WTC11 (cell line): ENCODE measurements around the gene C16orf74. TPM values are rescaled to one million over a fixed set of nuclear protein-coding genes. Genes with fewer than 3 reads are reported as not detected.

Experiments used
- ATAC-seq: fragments of 200-7000 bp; cut with Tn5 transposase; 2 replicates; pipeline ENCODE4 v1.10.0; 2021; ENCODE audit warnings: mild to moderate bottlenecking, moderate library complexity
- CTCF ChIA-PET: fragments of 300-600 bp; sonication (Branson Sonifier 250); formaldehyde crosslinking; loops from one replicate; lab custom pipeline; 2021; ENCODE audit warnings: antibody characterized with exemption; lab: Charles Lee
- POLR2A ChIA-PET: fragments of 350-600 bp; sonication (Branson Sonifier 250); formaldehyde crosslinking; loops from one replicate; lab custom pipeline; 2021; ENCODE audit warnings: antibody characterized with exemption; lab: Charles Lee
- DNase-seq: peaks from one replicate; pipeline ENCODE4 v3.0.0; 2021; ENCODE audit warnings: low spot score
- H3K27ac Mint-ChIP-seq: 2 replicates; pipeline ENCODE4 v1.8.0; 2021; ENCODE audit warnings: mixed read lengths
- H3K27me3 Mint-ChIP-seq: 2 replicates; pipeline ENCODE4 v1.8.0; 2021; ENCODE audit warnings: low read depth, mild to moderate bottlenecking, moderate library complexity, mixed read lengths
- H3K36me3 Mint-ChIP-seq: 2 replicates; pipeline ENCODE4 v1.8.0; 2021; ENCODE audit warnings: mixed read lengths
- H3K4me1 Mint-ChIP-seq: 2 replicates; pipeline ENCODE4 v1.8.0; 2022; ENCODE audit warnings: mixed read lengths
- H3K4me3 Mint-ChIP-seq: 2 replicates; pipeline ENCODE4 v1.8.0; 2021; ENCODE audit warnings: mild to moderate bottlenecking, moderate library complexity, mixed read lengths
- H3K9me3 Mint-ChIP-seq: 2 replicates; pipeline ENCODE4 v1.8.0; 2021; ENCODE audit warnings: mixed read lengths
- CREM ChIP-seq: sonication (generic); formaldehyde crosslinking; IDR thresholded peaks from 2 replicates; pipeline ENCODE4 v1.8.1; 2022; ENCODE audit warnings: mild to moderate bottlenecking, missing genetic modification reagents, moderate library complexity
- ESRRA ChIP-seq: sonication (generic); formaldehyde crosslinking; IDR thresholded peaks from 2 replicates; pipeline ENCODE4 v1.8.1; 2022; ENCODE audit warnings: mild to moderate bottlenecking, missing genetic modification reagents, borderline replicate concordance
- ETV6 ChIP-seq: sonication (generic); formaldehyde crosslinking; IDR thresholded peaks from 2 replicates; pipeline ENCODE4 v1.8.1; 2022; ENCODE audit warnings: mild to moderate bottlenecking, missing genetic modification reagents
- NFE2L1 ChIP-seq: sonication (generic); formaldehyde crosslinking; IDR thresholded peaks from 2 replicates; pipeline ENCODE4 v1.8.1; 2023; ENCODE audit warnings: missing genetic modification reagents
- NR1H2 ChIP-seq: sonication (generic); formaldehyde crosslinking; IDR thresholded peaks from 2 replicates; pipeline ENCODE4 v1.9.0; 2021; ENCODE audit warnings: mild to moderate bottlenecking, moderate library complexity, missing genetic modification reagents
- NR3C1 ChIP-seq: sonication (generic); formaldehyde crosslinking; conservative IDR thresholded peaks from 2 replicates; pipeline ENCODE4 v1.8.1; 2023; ENCODE audit warnings: low read depth, mild to moderate bottlenecking, missing genetic modification reagents
- OVOL2 ChIP-seq: fragments of 250-450 bp; sonication (Bioruptor Pico); IDR thresholded peaks from 2 replicates; pipeline ENCODE4 v1.9.0; 2021; ENCODE audit warnings: mild to moderate bottlenecking, borderline replicate concordance
- RELA ChIP-seq: sonication (generic); formaldehyde crosslinking; IDR thresholded peaks from 2 replicates; pipeline ENCODE4 v1.8.1; 2022; ENCODE audit warnings: missing genetic modification reagents, mild to moderate bottlenecking, borderline replicate concordance
- SMAD3 ChIP-seq: sonication (generic); formaldehyde crosslinking; IDR thresholded peaks from 2 replicates; pipeline ENCODE4 v1.8.0; 2022; ENCODE audit warnings: missing genetic modification reagents, mild to moderate bottlenecking, borderline replicate concordance
- ZBTB21 ChIP-seq: sonication (generic); formaldehyde crosslinking; IDR thresholded peaks from 2 replicates; pipeline ENCODE4 v1.8.1; 2023; ENCODE audit warnings: mild to moderate bottlenecking, missing genetic modification reagents, borderline replicate concordance
- ZNF219 ChIP-seq: sonication (generic); formaldehyde crosslinking; IDR thresholded peaks from 2 replicates; pipeline ENCODE4 v1.8.0; 2023; ENCODE audit warnings: missing genetic modification reagents, mild to moderate bottlenecking, borderline replicate concordance
- ZNF416 ChIP-seq: fragments of 250-450 bp; sonication (Bioruptor Pico); IDR thresholded peaks from 2 replicates; pipeline ENCODE4 v1.9.0; 2021; ENCODE audit warnings: mild to moderate bottlenecking, inconsistent platforms
- ZNF671 ChIP-seq: fragments of 250-450 bp; sonication (Bioruptor Pico); IDR thresholded peaks from 2 replicates; pipeline ENCODE4 v1.8.0; 2021; ENCODE audit warnings: mild to moderate bottlenecking
- total RNA-seq: library from RNA; stranded (reverse); gene quantifications from 3 replicates; pipeline ENCODE4 v1.2.3, GENCODE V29; 2021
- TF ChIP-seq, protein P1 (sequence below): fragments of 250-450 bp; sonication (Bioruptor Pico); IDR thresholded peaks from 2 replicates; pipeline ENCODE4 v1.9.0; 2021; ENCODE audit warnings: mild to moderate bottlenecking
- TF ChIP-seq, protein P2 (sequence below): sonication (generic); formaldehyde crosslinking; IDR thresholded peaks from 2 replicates; pipeline ENCODE4 v1.8.1; 2022; ENCODE audit warnings: low read depth, missing genetic modification reagents, borderline replicate concordance
- TF ChIP-seq, protein P3 (sequence below): sonication (generic); formaldehyde crosslinking; IDR thresholded peaks from 2 replicates; pipeline ENCODE4 v1.8.0; 2022; ENCODE audit warnings: mild to moderate bottlenecking, missing genetic modification reagents
- TF ChIP-seq, protein P4 (sequence below): fragments of 250-450 bp; sonication (Bioruptor Pico); conservative IDR thresholded peaks from 2 replicates; pipeline ENCODE4 v1.9.0; 2021; ENCODE audit warnings: mild to moderate bottlenecking
- TF ChIP-seq, protein P5 (sequence below): fragments of 250-450 bp; sonication (Bioruptor Pico); IDR thresholded peaks from 2 replicates; pipeline ENCODE4 v1.9.0; 2021; ENCODE audit warnings: mild to moderate bottlenecking
- TF ChIP-seq, protein P6 (sequence below): sonication (generic); formaldehyde crosslinking; IDR thresholded peaks from 2 replicates; pipeline ENCODE4 v1.8.1; 2022; ENCODE audit warnings: mild to moderate bottlenecking, missing genetic modification reagents, moderate library complexity, borderline replicate concordance
- TF ChIP-seq, protein P7 (sequence below): sonication (generic); formaldehyde crosslinking; IDR thresholded peaks from 2 replicates; pipeline ENCODE4 v1.8.1; 2023; ENCODE audit warnings: mild to moderate bottlenecking, missing genetic modification reagents, moderate library complexity
- TF ChIP-seq, protein P8 (sequence below): sonication (generic); formaldehyde crosslinking; IDR thresholded peaks from 2 replicates; pipeline ENCODE4 v1.8.1; 2023; ENCODE audit warnings: mild to moderate bottlenecking, moderate library complexity, missing genetic modification reagents
- TF ChIP-seq, protein P9 (sequence below): fragments of 250-450 bp; sonication (Bioruptor Pico); IDR thresholded peaks from 2 replicates; pipeline ENCODE4 v2.1.2; 2022; ENCODE audit warnings: mild to moderate bottlenecking, moderate library complexity

Gene C16orf74
- total RNA-seq, 1 experiment from 2014 or later: 8.3 TPM

DNA sequence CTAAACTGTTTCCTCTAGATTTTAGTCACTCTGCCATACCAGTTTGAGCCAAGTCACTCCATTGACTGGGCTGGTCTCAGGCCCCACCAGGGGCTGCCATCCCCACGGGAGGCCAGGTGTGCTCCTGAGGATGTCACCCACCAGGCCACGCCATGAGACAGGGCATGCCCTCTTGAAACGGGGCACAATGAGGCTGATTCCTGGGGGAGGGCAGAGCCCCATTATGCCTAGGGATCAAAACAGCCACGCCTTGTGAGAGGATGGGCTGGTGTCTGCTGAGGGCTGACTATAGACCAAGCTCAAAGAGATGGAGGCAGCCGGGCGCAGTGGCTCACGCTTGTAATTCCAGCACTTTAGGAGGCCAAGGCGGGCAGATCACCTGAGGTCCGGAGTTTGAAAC is 83.6 kb downstream of the C16orf74 start (continued):
- no peak for TF ChIP-seq NFE2L1 (CRISPR knock-in tag)
- TF ChIP-seq, protein P1, sequence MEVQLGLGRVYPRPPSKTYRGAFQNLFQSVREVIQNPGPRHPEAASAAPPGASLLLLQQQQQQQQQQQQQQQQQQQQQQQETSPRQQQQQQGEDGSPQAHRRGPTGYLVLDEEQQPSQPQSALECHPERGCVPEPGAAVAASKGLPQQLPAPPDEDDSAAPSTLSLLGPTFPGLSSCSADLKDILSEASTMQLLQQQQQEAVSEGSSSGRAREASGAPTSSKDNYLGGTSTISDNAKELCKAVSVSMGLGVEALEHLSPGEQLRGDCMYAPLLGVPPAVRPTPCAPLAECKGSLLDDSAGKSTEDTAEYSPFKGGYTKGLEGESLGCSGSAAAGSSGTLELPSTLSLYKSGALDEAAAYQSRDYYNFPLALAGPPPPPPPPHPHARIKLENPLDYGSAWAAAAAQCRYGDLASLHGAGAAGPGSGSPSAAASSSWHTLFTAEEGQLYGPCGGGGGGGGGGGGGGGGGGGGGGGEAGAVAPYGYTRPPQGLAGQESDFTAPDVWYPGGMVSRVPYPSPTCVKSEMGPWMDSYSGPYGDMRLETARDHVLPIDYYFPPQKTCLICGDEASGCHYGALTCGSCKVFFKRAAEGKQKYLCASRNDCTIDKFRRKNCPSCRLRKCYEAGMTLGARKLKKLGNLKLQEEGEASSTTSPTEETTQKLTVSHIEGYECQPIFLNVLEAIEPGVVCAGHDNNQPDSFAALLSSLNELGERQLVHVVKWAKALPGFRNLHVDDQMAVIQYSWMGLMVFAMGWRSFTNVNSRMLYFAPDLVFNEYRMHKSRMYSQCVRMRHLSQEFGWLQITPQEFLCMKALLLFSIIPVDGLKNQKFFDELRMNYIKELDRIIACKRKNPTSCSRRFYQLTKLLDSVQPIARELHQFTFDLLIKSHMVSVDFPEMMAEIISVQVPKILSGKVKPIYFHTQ (CRISPR knock-in tag): no peak
- TF ChIP-seq CREM (CRISPR knock-in tag): no peak
- no peak for TF ChIP-seq ZNF671 (CRISPR knock-in tag)
- TF ChIP-seq ZNF219 (CRISPR knock-in tag): no peak

DNA sequence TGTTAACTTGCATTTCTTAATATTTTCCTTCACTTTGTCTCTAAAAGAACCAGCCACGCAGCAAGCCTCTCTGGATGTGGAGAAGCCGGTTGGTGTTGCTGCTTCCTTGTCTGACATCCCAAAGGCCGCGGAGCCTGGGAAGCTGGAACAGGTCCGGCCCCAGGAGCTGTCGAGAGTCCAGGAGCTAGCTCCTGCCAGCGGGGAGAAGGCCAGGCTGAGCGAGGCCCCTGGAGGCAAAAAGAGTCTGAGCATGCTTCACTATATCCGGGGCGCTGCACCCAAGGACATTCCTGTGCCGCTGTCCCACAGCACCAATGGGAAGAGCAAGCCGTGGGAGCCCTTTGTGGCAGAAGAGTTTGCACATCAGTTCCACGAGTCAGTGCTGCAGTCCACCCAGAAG is 85.0 kb downstream of the C16orf74 start:
- ATAC-seq (no peak), DNase-seq (no peak)
- H3K27ac Mint-ChIP-seq: no peak overlapping the region; the same call in 1 of the 2 replicates
- ChIA-PET POLR2A (interaction anchor here (0.6 kb wide), 1 partner anchor 50 kb away, joined by 3 read pairs; no protein-coding TSS in a partner anchor), CTCF (interaction anchor here (1.3 kb wide), 1 partner anchor 52 kb away, joined by 3 read pairs; no protein-coding TSS in a partner anchor)
- no peak overlapping the region for H3K4me3 Mint-ChIP-seq
- no peaks in the 10 kb centered on the region for H3K27me3 Mint-ChIP-seq
- no peaks in the 10 kb centered on the region for H3K9me3 Mint-ChIP-seq
- no peaks in the 10 kb centered on the region for H3K4me1 Mint-ChIP-seq
- peaks cover 77% of the 10 kb centered on the region for H3K36me3 Mint-ChIP-seq
- TF ChIP-seq, protein P2, sequence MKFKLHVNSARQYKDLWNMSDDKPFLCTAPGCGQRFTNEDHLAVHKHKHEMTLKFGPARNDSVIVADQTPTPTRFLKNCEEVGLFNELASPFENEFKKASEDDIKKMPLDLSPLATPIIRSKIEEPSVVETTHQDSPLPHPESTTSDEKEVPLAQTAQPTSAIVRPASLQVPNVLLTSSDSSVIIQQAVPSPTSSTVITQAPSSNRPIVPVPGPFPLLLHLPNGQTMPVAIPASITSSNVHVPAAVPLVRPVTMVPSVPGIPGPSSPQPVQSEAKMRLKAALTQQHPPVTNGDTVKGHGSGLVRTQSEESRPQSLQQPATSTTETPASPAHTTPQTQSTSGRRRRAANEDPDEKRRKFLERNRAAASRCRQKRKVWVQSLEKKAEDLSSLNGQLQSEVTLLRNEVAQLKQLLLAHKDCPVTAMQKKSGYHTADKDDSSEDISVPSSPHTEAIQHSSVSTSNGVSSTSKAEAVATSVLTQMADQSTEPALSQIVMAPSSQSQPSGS (CRISPR knock-in tag): no peak
- TF ChIP-seq NR3C1: no peak
- no peak for TF ChIP-seq ZNF416 (CRISPR knock-in tag)
- TF ChIP-seq, protein P3, sequence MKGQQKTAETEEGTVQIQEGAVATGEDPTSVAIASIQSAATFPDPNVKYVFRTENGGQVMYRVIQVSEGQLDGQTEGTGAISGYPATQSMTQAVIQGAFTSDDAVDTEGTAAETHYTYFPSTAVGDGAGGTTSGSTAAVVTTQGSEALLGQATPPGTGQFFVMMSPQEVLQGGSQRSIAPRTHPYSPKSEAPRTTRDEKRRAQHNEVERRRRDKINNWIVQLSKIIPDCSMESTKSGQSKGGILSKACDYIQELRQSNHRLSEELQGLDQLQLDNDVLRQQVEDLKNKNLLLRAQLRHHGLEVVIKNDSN (CRISPR knock-in tag): no peak
- TF ChIP-seq, protein P4, sequence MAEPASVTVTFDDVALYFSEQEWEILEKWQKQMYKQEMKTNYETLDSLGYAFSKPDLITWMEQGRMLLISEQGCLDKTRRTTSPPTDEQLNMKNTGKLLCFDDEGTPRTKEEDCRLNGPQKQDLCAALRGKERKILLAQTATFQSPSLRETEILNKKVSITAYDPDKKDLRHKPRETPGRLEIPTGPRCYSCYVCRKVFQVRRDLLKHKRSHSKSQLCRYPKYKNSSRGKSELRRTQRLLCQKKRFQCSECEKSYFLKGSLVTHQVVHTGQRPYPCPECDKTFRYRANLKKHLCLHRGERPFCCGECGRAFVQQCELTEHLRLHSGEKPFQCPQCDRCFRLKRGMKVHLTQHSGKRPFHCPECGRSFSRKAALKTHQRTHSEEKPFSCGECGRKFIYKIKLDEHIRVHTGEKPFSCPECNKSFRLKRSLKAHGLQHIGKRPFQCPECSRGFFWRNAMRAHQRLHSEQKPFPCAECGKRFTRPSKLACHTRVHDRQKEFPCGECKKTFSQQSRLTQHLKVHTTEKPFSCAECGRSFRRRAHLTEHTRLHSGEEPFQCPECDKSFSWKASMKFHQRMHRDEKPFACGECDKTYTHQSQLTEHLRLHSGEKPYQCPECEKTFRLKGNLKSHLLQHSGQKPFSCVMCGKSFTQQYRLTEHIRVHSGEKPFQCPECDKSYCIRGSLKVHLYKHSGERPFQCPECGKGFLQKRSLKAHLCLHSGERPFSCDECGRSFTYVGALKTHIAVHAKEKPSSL (CRISPR knock-in tag): no peak
- TF ChIP-seq OVOL2 (CRISPR knock-in tag): no peak
- TF ChIP-seq, protein P5, sequence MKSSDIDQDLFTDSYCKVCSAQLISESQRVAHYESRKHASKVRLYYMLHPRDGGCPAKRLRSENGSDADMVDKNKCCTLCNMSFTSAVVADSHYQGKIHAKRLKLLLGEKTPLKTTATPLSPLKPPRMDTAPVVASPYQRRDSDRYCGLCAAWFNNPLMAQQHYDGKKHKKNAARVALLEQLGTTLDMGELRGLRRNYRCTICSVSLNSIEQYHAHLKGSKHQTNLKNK: no peak
- TF ChIP-seq, protein P6, sequence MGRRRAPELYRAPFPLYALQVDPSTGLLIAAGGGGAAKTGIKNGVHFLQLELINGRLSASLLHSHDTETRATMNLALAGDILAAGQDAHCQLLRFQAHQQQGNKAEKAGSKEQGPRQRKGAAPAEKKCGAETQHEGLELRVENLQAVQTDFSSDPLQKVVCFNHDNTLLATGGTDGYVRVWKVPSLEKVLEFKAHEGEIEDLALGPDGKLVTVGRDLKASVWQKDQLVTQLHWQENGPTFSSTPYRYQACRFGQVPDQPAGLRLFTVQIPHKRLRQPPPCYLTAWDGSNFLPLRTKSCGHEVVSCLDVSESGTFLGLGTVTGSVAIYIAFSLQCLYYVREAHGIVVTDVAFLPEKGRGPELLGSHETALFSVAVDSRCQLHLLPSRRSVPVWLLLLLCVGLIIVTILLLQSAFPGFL (CRISPR knock-in tag): no peak
- no peak for TF ChIP-seq ESRRA (CRISPR knock-in tag)
- TF ChIP-seq SMAD3: no peak
- TF ChIP-seq ZBTB21 (CRISPR knock-in tag): no peak
- TF ChIP-seq NR1H2: no peak
- TF ChIP-seq, protein P7, sequence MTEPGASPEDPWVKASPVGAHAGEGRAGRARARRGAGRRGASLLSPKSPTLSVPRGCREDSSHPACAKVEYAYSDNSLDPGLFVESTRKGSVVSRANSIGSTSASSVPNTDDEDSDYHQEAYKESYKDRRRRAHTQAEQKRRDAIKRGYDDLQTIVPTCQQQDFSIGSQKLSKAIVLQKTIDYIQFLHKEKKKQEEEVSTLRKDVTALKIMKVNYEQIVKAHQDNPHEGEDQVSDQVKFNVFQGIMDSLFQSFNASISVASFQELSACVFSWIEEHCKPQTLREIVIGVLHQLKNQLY (CRISPR knock-in tag): no peak
- TF ChIP-seq, protein P8, sequence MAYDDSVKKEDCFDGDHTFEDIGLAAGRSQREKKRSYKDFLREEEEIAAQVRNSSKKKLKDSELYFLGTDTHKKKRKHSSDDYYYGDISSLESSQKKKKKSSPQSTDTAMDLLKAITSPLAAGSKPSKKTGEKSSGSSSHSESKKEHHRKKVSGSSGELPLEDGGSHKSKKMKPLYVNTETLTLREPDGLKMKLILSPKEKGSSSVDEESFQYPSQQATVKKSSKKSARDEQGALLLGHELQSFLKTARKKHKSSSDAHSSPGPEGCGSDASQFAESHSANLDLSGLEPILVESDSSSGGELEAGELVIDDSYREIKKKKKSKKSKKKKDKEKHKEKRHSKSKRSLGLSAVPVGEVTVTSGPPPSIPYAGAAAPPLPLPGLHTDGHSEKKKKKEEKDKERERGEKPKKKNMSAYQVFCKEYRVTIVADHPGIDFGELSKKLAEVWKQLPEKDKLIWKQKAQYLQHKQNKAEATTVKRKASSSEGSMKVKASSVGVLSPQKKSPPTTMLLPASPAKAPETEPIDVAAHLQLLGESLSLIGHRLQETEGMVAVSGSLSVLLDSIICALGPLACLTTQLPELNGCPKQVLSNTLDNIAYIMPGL: no peak
- TF ChIP-seq ETV6 (CRISPR knock-in tag): no peak
- TF ChIP-seq, protein P9, sequence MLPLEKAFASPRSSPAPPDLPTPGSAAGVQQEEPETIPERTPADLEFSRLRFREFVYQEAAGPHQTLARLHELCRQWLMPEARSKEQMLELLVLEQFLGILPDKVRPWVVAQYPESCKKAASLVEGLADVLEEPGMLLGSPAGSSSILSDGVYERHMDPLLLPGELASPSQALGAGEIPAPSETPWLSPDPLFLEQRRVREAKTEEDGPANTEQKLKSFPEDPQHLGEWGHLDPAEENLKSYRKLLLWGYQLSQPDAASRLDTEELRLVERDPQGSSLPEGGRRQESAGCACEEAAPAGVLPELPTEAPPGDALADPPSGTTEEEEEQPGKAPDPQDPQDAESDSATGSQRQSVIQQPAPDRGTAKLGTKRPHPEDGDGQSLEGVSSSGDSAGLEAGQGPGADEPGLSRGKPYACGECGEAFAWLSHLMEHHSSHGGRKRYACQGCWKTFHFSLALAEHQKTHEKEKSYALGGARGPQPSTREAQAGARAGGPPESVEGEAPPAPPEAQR (CRISPR knock-in tag): no peak
- TF ChIP-seq RELA (CRISPR knock-in tag): no peak
